Calu3 (cell line): ENCODE measurements around the gene ARHGEF2. TPM values are rescaled to one million over a fixed set of nuclear protein-coding genes. Genes with fewer than 3 reads are reported as not detected.
A peak's percentile ranks its signal among the peaks of the same experiment; 100 is the strongest.
"Not testable (repeated sequence)": the region's sequence is repeated elsewhere in the genome, so short reads cannot be mapped to it uniquely, and the experiment has no call there.

Source experiments
- BruUV-seq: library from RNA; stranded (reverse); fragments of 400-500 nt; replicated peaks from 2 replicates; lab custom pipeline; 2021; lab: Mats Ljungman, UMichigan
- CTCF ChIA-PET: fragments of 300-600 bp; sonication (Branson Sonifier 250); formaldehyde crosslinking; loops from one replicate; lab custom pipeline; 2022; ENCODE audit warnings: antibody characterized with exemption; lab: Charles Lee
- DNase-seq: peaks from one replicate; pipeline ENCODE4 v3.0.0; 2022
- H3K27ac Mint-ChIP-seq: one replicate; pipeline ENCODE4 v1.8.0; 2022; ENCODE audit warnings: mixed read lengths; ENCODE audit not compliant: unreplicated experiment
- H3K27me3 Mint-ChIP-seq: one replicate; pipeline ENCODE4 v1.8.0; 2022; ENCODE audit warnings: mixed read lengths; ENCODE audit not compliant: unreplicated experiment
- H3K36me3 Mint-ChIP-seq: one replicate; pipeline ENCODE4 v1.8.0; 2022; ENCODE audit warnings: mild to moderate bottlenecking, moderate library complexity, mixed read lengths; ENCODE audit not compliant: insufficient read depth, unreplicated experiment
- H3K4me1 Mint-ChIP-seq: one replicate; pipeline ENCODE4 v1.8.0; 2022; ENCODE audit warnings: mild to moderate bottlenecking, low read depth, mixed read lengths; ENCODE audit not compliant: unreplicated experiment
- H3K4me3 Mint-ChIP-seq: one replicate; pipeline ENCODE4 v1.8.0; 2022; ENCODE audit warnings: mild to moderate bottlenecking, low read depth, moderate library complexity, mixed read lengths; ENCODE audit not compliant: unreplicated experiment
- H3K9me3 Mint-ChIP-seq: one replicate; pipeline ENCODE4 v1.8.0; 2022; ENCODE audit warnings: low read depth, mixed read lengths; ENCODE audit not compliant: unreplicated experiment
- CTCF ChIP-seq: fragments of 200-600 bp; IDR thresholded peaks from one replicate; pipeline ENCODE4 v1.8.0; 2022; ENCODE audit warnings: antibody characterized with exemption; ENCODE audit not compliant: unreplicated experiment
- intact Hi-C: fragments of 100-400 bp; cut with micrococcal nuclease; formaldehyde crosslinking; loops from one replicate; pipeline ENCODE4 v1.10.0; 2022; ENCODE audit not compliant: unreplicated experiment
- total RNA-seq: library from RNA; stranded (reverse); gene quantifications from 2 replicates; pipeline ENCODE4 v1.2.3, GENCODE V29; 2022

The ARHGEF2 gene
- total RNA-seq, 1 experiment from 2014 or later, result 97.6 TPM

GRCh38 chr1:155990005-155990739, 11.8 kb upstream of the ARHGEF2 start:
- Mint-ChIP-seq H3K4me1 (peaks cover 9% of the 10 kb centered on the region), H3K9me3 (peaks cover 4% of the 10 kb centered on the region), H3K27ac (no peak overlapping the region), H3K36me3 (no peaks in the 10 kb centered on the region), H3K4me3 (no peak overlapping the region), H3K27me3 (no peaks in the 10 kb centered on the region)
- CTCF ChIA-PET, result interaction anchor here (0.5 to 2.8 kb wide), 11 partner anchors 11 to 97 kb away, joined by 3 to 39 read pairs (median 4); partner anchors contain the start of gene ARHGEF2
- no peak for DNase-seq
- TF ChIP-seq CTCF, result no peak
- no TSS peak for BruUV-seq
- intact Hi-C loops, result no loop called here

- H3K9me3 Mint-ChIP-seq, result peaks cover 4% of the 10 kb centered on the region
- CTCF ChIA-PET, result interaction anchor here (0.5 to 2.8 kb wide), 11 partner anchors 11 to 96 kb away, joined by 3 to 39 read pairs (median 4); partner anchors contain the start of gene ARHGEF2
- intact Hi-C loops, result loop anchor here (1.0 to 2.0 kb wide), 2 partner anchors 27 to 51 kb away; no protein-coding TSS in a partner anchor
- no peak overlapping the region for H3K27ac Mint-ChIP-seq
- H3K4me1 Mint-ChIP-seq, result peaks cover 13% of the 10 kb centered on the region
- H3K27me3 Mint-ChIP-seq, result no peaks in the 10 kb centered on the region
- DNase-seq, result peak; percentile 83
- peak; percentile 99 for TF ChIP-seq CTCF
- no peak overlapping the region for H3K4me3 Mint-ChIP-seq
- no peaks in the 10 kb centered on the region for H3K36me3 Mint-ChIP-seq
- BruUV-seq, result no TSS peak
Observed at GRCh38 chr1:155989242-155990004, 11.1 kb upstream of the ARHGEF2 start.

GRCh38 chr1:155984903-155985645, 6.7 kb upstream of the ARHGEF2 start:
- H3K27ac Mint-ChIP-seq, result peak overlapping the region; percentile 63
- H3K27me3 Mint-ChIP-seq, BruUV-seq, DNase-seq, H3K4me3 Mint-ChIP-seq, H3K9me3 Mint-ChIP-seq: not testable (repeated sequence)
- CTCF ChIA-PET, result interaction anchor here (0.6 to 1.1 kb wide), 2 partner anchors 18 to 46 kb away, joined by 3 to 6 read pairs; no protein-coding TSS in a partner anchor
- peaks cover 56% of the 10 kb centered on the region for H3K4me1 Mint-ChIP-seq
- intact Hi-C loops, result loop anchor here (1.0 kb wide), 1 partner anchor 45 kb away; no protein-coding TSS in a partner anchor
- peaks cover 35% of the 10 kb centered on the region for H3K36me3 Mint-ChIP-seq

- no TSS peak for BruUV-seq
- peaks cover 43% of the 10 kb centered on the region for H3K36me3 Mint-ChIP-seq
- H3K27ac Mint-ChIP-seq, result peak overlapping the region; percentile 84
- no peak for DNase-seq
- TF ChIP-seq CTCF, result no peak
- peaks cover 4% of the 10 kb centered on the region for H3K9me3 Mint-ChIP-seq
- H3K4me1 Mint-ChIP-seq, result peaks cover 64% of the 10 kb centered on the region
- H3K27me3 Mint-ChIP-seq, result no peaks in the 10 kb centered on the region
- no peak overlapping the region for H3K4me3 Mint-ChIP-seq
- CTCF ChIA-PET, result interaction anchor here (0.6 to 1.3 kb wide), 3 partner anchors 22 to 46 kb away, joined by 4 to 7 read pairs (median 6); no protein-coding TSS in a partner anchor
- intact Hi-C loops, result loop anchor here (1.0 kb wide), 1 partner anchor 44 kb away; no protein-coding TSS in a partner anchor
Observed at GRCh38 chr1:155984341-155984740, 6.0 kb upstream of the ARHGEF2 start.
